HepG2 (cell line): ENCODE data around the gene IZUMO4.

Experiments
- ARNT2 ChIP-seq: sonication (generic); formaldehyde crosslinking; IDR thresholded peaks from 2 replicates; pipeline ENCODE4 v1.8.0; 2022; ENCODE audit warnings: mild to moderate bottlenecking, low read depth, missing genetic modification reagents, moderate library complexity
- HNF4A ChIP-seq: sonication (generic); formaldehyde crosslinking; IDR thresholded peaks from 2 replicates; pipeline ENCODE4 v1.4.0; 2020; ENCODE audit warnings: missing genetic modification reagents
- MAFK ChIP-seq, 2 experiments: IDR thresholded peaks in 1 of 2; conservative IDR thresholded peaks in 1 of 2; 2 replicates each; pipeline ENCODE4 v1.6.1; 2011; ENCODE audit warnings: improper control_type of control experiment in 2 of 2, low read length in 2 of 2
- U2AF1 ChIP-seq: fragments of 200-400 bp; formaldehyde crosslinking; optimal IDR thresholded peaks from 2 replicates; pipeline ENCODE3; 2017; ENCODE audit warnings: mild to moderate bottlenecking, low read depth, low read length
- YY1 ChIP-seq: IDR thresholded peaks from 2 replicates; pipeline ENCODE4 v1.6.1; 2011; ENCODE audit warnings: low read length, low read depth, moderate library complexity, mild to moderate bottlenecking; ENCODE audit not compliant: insufficient read depth, insufficient replicate concordance
- ZNF430 ChIP-seq: sonication (generic); formaldehyde crosslinking; IDR thresholded peaks from 2 replicates; pipeline ENCODE4 v1.9.0; 2021; ENCODE audit warnings: mild to moderate bottlenecking, missing genetic modification reagents
- ZNF629 ChIP-seq: sonication (generic); formaldehyde crosslinking; conservative IDR thresholded peaks from 2 replicates; pipeline ENCODE4 v1.5.0; 2020; ENCODE audit warnings: missing genetic modification reagents
- TF ChIP-seq, protein P1 (sequence below): sonication (generic); formaldehyde crosslinking; IDR thresholded peaks from 2 replicates; pipeline ENCODE4 v1.4.0; 2020; ENCODE audit warnings: missing genetic modification reagents
- TF ChIP-seq, protein P2 (sequence below): sonication (generic); formaldehyde crosslinking; IDR thresholded peaks from 2 replicates; pipeline ENCODE4 v1.5.0; 2020; ENCODE audit warnings: mild to moderate bottlenecking, missing genetic modification reagents, moderate library complexity

DNA sequence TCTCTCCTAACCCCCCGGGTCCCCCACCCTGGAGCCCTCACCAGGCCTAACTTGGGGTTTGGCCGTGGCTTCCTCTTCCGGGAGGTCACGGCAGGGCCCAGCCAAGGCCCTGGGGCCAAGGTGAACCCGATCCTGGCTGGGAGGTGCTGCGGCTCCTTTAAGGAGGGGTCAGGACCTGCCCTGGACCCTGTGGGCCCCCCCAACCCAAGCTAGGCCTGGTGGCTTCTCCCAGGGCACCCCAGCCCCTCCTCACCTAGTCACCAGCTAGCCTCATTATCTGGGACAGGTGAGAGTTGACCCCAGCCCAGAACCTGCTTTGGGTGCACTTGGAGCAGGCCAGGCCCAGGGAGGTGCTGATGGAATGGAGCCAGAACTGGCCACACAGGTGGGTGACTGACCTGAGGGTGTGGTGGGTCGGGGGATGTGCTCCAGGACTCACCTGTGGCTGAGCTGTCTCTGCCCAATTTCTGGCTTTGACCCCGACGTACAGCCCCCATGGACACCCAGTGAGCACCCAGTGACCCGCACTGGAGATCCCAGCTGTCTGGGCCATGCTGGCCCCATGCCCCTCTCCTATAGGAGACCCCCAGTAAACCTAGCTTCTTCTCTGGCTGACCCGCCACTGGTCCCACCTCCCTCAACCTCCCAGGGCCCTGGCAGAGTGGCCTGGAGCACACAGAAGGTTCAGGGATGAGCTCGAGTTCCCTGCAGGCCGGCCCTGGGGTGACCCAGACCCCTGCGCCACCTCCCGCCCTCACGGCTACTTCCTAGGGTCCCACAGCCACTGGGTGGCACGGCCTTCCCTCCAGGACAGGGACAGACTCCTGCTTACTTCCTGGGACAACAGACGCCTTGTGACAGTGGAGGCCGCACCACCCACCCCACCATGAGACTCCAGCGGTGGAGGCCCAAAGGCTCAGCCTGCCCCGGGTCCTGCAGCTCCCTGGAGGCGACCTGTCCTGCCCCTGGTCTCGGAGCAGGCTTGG lies 38.9 kb upstream of the IZUMO4 start:
- TF ChIP-seq ARNT2 (CRISPR knock-in tag) (no peak), MAFK (conservative IDR thresholded peaks at IDR 0.05 in 1 of 2, IDR thresholded peaks at IDR 0.05 in 1 of 2; ENCODE audit: low read length in 2 of 2) (no peak), ZNF629 (CRISPR knock-in tag) (no peak), ZNF430 (CRISPR knock-in tag) (no peak), HNF4A (CRISPR knock-in tag) (no peak), YY1 (no peak), U2AF1 (no peak)
- TF ChIP-seq, protein P1, sequence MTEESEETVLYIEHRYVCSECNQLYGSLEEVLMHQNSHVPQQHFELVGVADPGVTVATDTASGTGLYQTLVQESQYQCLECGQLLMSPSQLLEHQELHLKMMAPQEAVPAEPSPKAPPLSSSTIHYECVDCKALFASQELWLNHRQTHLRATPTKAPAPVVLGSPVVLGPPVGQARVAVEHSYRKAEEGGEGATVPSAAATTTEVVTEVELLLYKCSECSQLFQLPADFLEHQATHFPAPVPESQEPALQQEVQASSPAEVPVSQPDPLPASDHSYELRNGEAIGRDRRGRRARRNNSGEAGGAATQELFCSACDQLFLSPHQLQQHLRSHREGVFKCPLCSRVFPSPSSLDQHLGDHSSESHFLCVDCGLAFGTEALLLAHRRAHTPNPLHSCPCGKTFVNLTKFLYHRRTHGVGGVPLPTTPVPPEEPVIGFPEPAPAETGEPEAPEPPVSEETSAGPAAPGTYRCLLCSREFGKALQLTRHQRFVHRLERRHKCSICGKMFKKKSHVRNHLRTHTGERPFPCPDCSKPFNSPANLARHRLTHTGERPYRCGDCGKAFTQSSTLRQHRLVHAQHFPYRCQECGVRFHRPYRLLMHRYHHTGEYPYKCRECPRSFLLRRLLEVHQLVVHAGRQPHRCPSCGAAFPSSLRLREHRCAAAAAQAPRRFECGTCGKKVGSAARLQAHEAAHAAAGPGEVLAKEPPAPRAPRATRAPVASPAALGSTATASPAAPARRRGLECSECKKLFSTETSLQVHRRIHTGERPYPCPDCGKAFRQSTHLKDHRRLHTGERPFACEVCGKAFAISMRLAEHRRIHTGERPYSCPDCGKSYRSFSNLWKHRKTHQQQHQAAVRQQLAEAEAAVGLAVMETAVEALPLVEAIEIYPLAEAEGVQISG (CRISPR knock-in tag) = no peak
- TF ChIP-seq, protein P2, sequence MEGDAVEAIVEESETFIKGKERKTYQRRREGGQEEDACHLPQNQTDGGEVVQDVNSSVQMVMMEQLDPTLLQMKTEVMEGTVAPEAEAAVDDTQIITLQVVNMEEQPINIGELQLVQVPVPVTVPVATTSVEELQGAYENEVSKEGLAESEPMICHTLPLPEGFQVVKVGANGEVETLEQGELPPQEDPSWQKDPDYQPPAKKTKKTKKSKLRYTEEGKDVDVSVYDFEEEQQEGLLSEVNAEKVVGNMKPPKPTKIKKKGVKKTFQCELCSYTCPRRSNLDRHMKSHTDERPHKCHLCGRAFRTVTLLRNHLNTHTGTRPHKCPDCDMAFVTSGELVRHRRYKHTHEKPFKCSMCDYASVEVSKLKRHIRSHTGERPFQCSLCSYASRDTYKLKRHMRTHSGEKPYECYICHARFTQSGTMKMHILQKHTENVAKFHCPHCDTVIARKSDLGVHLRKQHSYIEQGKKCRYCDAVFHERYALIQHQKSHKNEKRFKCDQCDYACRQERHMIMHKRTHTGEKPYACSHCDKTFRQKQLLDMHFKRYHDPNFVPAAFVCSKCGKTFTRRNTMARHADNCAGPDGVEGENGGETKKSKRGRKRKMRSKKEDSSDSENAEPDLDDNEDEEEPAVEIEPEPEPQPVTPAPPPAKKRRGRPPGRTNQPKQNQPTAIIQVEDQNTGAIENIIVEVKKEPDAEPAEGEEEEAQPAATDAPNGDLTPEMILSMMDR (CRISPR knock-in tag) = no peak
